ENCODE data around the gene DSCAML1.

GRCh38 chr11:117466966-117467365 lies 330.1 kb downstream of the DSCAML1 start:
- TF ChIP-seq, protein P1, sequence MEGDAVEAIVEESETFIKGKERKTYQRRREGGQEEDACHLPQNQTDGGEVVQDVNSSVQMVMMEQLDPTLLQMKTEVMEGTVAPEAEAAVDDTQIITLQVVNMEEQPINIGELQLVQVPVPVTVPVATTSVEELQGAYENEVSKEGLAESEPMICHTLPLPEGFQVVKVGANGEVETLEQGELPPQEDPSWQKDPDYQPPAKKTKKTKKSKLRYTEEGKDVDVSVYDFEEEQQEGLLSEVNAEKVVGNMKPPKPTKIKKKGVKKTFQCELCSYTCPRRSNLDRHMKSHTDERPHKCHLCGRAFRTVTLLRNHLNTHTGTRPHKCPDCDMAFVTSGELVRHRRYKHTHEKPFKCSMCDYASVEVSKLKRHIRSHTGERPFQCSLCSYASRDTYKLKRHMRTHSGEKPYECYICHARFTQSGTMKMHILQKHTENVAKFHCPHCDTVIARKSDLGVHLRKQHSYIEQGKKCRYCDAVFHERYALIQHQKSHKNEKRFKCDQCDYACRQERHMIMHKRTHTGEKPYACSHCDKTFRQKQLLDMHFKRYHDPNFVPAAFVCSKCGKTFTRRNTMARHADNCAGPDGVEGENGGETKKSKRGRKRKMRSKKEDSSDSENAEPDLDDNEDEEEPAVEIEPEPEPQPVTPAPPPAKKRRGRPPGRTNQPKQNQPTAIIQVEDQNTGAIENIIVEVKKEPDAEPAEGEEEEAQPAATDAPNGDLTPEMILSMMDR (IDR thresholded peaks at IDR 0.05; ENCODE audit: low read length) = no peak
- no peak for TF ChIP-seq EZH2 (IDR thresholded peaks at IDR 0.05; ENCODE audit: borderline replicate concordance, low read length)

All from OCI-LY1 (cell line).